ENCODE measurements around the gene CNGA3.

The CNGA3 gene

DNA sequence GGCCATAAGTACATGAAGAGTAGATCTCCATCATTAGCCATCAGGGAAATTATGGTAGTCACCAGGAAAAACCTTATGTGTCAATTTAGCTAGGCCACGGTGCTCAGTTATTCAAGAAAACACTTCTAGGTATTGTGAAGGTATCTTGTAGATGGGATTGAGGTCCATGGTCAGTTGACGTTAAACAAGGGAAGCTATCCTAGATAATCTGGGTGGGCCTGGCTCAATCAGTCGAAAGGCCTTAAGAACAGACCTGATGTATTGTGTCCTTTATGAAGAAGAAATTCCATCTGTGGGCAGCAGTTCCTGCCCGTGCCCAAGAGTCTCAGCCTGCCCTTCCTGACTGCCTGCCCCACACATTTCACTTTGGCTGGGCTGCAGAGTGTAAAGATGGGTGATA is 16.7 kb upstream of the CNGA3 start:
- no peak for DNase-seq (ENCODE audit: low spot score)

DNA sequence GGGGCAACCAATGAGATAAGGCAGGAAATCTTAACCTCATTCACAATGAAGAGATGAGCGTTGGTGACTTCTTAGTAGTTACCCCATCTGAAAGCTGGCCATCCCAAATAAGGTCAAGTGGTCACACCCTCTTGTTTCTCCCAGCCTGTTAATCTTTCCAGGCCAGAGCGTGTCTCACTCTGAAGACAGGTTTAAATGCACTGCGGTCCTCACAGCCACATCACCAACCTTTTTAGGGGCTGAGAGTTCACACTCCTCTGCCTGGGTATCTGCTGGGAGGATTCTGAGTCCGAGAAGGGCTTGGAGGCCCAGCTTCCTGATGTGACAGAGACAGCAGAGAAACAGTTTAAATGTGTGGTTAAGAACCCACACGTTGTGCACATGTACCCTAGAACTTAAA is 13.3 kb upstream of the CNGA3 start:
- DNase-seq (ENCODE audit: low spot score), result no peak

DNA sequence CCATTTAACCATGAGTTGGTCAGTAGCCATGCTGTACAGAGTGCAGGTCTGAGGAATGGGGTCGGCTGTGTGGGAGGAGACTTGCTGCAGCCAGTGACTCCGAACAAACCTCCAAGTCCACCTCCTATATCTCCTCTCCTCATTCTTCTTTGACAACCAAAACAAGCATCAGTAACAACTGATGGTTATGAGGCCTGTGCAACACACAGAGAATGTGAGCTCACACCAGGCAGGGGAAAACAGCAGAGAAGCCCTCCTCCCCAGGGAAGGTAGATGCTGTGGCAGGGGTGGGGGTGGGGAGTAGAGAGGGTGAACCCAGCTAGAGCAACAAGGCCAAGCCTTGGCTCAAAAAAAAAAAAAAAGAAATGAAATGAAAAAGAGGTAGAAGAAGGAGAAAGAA is 12.3 kb upstream of the CNGA3 start:
- DNase-seq (ENCODE audit: low spot score), result no peak

DNA sequence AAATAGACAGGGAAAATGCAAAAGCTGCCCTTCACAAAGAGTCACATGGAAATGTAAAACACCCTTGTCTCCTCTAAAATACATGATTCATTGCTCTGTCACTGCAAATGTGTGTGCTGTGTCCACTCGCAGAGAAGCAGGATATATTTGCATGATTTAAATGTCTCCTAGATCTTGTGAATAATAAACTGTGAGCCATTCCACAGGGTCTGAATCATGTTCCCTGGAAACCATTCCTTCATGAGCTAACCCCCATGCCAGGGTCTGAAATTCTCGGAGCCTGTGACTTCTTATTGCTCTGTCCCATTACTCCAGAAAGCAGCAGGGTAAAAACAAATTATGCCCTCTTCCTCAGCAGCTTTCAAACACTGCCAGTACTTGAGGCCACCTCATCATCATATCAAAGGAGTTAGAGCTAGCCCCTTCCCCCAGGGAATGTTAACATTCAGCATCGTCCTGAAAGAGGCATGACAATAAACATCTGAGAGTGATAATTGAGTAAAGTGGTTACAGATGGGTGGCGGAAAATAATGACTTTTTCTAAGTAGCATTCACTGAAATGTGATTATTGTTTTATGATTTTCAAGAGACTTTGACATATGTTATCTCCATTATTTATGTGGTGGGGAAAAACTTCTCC is 11.7 kb upstream of the CNGA3 start:
- DNase-seq (ENCODE audit: low spot score), result peak; percentile 80

DNA sequence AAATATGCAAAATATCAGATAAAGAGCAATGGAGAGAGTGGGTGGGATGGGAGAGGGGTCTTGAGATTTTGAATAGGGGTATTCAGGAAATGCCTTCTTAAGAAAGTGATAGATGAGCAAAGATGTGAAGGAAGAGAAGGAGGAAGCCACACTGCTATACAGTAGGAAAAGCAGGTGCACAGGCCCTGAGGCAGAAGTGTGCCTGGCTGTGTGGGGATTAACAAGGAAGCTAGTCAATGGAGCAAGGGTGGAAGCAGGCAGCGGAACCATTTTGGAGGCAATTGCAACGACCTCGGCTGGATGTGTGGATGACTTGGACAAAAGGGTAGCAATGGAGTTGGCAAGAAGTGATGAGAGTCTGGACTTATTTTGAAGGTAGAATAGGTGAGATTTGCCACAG is 11.0 kb upstream of the CNGA3 start:
- no peak for DNase-seq (ENCODE audit: low spot score)

DNA sequence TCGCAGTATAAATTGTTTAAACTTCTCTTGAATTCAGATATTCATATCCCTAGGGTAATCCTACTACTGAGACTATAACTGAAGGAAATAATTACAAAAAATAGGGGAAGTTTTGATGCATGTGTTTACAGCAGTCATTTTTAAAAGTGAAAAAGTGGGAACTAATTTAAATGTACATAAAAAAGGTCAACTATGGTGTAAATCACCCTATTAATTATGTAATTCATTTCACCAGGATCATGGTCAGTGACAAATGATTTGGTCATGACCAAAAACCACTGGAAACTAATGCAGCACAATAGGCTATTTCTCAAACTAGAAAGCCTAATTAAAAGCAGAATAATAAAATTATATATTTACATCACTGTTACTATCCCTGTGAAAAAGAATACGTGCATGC is 5.0 kb upstream of the CNGA3 start:
- no peak for DNase-seq (ENCODE audit: low spot score)

DNA sequence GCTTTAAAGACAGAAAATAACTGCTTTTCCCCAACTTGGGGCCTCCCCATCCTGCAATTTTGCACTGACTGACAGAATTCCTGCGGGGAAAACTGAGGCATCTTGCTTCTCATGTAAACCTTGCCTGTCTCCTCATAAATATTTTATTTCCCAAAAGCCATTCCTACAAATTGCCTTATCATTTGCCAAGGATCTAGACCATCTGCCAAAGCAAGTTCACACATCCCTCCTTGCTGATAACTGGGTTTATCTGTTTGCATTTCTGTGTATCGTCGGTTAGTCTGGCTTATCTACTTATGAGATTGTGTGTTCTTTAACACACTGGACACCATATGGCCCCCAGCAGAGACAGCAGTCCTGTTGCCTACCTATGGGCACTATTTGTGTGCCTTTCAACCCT is 3.0 kb upstream of the CNGA3 start:
- DNase-seq (ENCODE audit: low spot score), result no peak

DNA sequence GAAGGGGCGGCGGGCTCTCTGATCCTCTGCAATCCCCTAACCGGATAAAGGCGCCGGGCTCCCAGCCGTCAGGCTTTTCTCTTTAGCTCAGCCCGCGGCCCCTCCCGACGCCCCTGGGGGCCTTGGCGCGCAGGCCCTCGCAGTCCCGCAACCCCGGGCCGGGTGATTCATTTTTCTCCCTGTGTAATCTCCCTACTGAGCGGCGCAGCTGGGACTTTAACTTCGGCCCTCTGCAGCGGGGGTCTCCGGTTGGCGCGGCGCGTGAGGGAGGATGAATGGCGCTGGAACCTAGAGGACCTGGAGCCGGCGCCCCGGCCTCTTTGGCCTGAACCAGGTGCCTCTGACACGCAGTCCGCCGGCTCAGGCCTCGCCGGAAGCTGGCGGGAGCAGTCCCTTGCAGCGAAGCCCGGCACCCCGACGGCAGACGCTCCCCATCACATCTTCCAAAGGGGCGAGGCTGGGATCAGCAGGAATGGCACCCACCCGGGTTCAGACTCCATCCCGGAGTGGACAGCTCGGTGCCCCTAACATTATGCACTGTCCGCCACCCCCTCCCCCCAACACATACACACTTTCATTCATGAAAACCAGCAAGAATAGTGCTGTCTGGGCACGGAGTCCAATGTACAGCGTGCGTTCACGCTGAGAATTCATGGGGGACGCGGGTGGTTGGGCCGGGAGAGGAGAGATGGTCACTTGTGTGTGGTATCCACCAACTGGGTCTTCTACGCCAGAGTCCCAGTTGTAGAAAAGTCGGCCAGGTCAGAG is 1.2 kb downstream of the CNGA3 start:
- DNase-seq (ENCODE audit: low spot score), result no peak

DNA sequence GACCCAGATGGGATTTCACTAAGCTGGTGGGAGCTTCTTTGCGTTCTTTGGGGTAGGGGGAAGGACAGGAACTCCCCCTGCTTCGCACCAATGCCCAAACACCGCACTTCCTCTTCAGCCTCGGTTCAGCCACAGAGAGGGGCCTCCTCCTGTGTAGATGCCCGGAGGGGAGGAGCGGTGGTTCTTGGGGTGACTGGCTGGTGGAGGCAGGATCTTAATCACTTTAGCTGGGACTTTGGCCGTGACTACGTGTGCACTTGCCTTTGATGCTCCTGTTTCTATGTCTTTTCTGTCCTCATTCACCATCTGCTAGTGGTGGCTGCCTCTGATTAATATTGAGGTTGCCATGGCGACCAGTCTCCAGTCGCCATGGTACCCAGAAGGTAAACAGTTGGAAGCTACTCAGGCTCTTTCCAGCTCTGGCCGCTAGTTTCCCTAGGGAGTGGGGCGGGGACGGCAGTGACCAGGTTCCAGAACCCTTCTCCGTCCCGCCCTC is 1.9 kb downstream of the CNGA3 start:
- no peak for DNase-seq (ENCODE audit: low spot score)

DNA sequence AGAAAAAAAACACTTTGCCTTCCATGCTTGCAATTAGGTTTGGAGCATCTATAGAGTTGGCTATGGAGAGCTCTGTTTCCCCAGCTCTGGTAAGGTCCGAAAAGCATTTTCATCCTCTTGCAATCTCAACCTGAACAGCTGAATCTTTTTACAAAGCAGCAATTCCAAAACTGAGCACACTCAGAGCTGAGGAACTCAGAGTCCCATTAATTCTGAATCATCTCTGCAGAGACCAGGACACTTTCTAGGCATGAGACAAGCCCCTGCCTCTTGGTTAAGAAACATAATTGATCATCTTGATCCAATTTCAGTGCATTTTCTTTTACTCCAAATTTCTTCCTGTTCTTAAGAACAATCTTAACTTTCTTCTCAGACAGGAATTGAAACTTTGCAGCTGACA is 4.2 kb downstream of the CNGA3 start:
- no peak for DNase-seq (ENCODE audit: low spot score)

DNA sequence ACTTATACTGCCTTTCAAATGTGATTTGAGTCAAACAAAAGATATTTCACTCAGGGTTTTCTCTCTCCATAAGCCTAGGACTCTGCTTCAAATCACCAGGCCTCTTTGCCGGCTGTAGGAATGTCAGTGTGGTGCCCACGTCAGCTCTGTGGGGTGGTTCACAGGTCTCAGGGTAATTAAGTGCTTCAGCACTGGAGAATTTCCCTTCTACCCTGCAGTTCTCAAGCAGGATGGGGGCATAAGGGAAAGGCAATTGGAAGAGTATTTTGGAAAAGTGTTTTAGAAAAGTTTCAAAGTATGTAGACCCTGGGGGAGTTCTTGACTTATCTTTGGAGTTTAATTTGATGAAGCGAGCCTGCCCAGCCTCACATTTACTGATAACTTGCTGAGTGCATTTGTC is 9.6 kb downstream of the CNGA3 start:
- DNase-seq (ENCODE audit: low spot score), result no peak

DNA sequence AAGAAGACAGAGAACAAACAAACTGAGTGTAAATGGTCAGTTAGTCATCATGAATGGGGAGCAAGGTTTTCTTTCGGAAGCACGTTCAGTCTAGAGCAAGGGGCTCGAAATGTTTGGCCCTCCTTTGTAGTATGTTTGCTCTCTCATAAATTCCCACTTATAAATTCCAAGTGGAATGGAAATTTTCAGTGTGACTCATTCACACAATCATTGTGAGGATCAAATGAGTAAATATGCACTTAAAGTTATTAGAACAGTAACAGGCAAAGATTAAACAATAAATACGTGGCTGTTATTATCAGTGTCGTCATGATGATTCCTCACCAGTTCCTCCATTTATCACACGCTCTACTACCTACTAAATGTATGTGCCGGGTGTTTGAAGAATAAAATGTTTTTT is 10.5 kb downstream of the CNGA3 start:
- DNase-seq (ENCODE audit: low spot score), result no peak

DNA sequence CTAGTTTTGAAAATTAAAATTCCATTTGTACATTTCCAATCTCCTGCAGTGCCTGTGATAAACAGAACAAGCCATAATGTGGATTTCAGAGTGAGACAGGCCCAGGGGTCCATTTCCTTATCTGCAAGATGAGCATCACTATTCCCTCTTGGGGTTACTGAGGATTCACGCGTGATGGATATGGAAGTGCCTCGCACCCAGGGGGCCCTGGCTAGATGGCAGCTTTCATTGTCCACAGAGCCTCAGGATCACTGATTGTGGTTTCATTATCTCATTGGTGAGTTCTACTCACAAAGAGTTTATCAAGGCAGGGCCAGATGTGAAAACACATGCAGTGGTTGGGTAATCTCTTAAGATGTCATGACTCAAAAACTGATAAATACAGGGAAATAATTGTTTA is 11.6 kb downstream of the CNGA3 start:
- no peak for DNase-seq (ENCODE audit: low spot score)

DNA sequence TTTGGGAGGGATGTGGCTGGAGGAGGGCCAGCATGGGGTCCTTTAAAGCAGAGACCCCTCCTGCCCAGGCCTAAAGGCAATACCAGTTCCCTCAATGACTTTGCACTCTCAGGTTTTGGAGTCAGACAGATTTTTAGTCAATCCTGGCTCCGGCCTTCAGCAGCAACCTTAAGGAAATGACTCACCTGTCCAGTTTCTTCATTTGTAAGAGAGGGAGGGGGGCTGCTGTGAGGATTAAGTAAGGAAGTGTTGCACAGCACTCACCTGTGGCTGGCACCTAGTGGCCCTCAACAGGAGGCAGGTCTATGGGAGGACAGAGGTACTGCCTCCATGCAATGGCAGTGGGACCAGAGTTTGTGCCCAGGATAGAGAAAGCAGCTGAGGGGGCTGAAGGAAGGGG is 13.7 kb downstream of the CNGA3 start:
- DNase-seq (ENCODE audit: low spot score), result no peak

DNA sequence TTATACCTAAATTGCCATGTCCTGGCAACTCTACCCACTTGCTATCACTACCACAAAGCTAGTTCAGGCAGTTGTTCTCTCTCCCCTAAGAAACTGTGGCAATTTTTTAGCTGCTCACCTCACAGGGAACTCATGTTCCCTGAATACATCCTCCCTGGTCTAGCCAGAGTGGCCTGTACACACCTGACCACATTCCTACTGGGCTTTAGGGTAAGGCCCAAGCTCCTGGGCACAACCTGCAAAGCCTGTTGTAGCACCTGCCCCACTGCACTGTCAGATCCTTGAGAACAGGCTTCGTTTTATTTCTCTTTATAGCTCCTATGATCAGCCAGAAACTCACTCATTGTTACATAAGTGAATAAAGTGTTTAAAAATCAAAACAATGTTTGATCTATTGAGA is 21.5 kb downstream of the CNGA3 start:
- DNase-seq (ENCODE audit: low spot score), result no peak

DNA sequence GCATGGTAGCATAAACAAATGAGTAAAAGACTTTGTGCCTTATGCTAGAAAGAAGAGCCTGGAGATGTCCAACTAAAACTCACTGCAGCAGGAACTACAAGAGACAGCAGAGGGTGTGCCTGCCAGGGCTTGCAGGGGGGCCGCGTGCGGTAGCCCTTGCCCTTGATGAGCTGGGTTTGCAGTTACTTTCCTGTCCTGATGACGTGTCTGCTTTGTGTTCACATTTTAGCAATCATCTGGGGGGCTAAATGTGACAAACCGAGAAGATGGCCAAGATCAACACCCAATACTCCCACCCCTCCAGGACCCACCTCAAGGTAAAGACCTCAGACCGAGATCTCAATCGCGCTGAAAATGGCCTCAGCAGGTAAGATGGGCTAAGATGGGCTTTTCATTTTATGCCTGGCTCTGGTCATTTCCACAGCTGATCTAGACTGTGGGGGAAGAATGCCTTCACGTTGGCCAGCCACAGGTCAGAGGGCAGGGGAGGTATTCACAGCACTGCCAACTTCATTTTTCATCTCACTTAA is 23.5 kb downstream of the CNGA3 start:
- DNase-seq (ENCODE audit: low spot score), result no peak

DNA sequence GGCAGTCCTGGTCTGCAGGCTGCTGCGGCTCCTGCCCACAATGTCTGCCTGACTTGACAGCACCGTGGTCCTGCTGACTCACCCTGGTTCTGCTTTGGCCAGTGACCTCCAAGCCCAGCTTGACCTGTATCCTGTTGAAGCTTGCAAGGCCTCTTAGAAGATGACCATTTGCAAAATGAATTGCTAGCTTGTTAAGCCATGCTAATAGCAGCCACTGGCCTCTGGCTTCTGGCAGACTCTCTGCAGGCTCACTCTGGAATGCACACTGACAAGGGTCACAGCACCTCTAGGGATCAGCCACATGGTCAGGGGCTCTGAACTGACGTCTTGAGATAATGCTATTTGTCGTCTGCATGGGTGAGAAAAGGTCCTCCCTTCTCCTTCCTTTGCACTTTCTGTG is 25.9 kb downstream of the CNGA3 start:
- DNase-seq (ENCODE audit: low spot score), result no peak

DNA sequence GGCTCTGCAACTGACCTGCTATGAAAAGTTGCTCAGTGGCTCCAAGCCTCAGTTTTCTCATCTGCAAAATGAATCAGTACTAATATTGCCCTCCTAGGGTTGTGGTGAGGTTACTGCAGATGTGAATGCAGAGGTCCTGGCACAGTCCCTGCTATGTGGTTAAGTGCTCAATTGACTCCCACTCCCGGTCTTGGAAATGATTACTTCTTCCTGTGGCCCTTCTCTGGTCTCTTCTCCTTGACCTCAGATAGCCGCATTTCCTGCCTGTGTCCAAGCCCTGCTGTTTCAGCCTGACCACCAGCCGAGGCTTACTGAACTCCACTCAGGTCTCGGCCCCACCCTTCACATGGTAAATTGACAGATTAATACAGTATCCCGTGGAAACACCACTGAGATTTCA is 26.3 kb downstream of the CNGA3 start:
- no peak for DNase-seq (ENCODE audit: low spot score)

DNA sequence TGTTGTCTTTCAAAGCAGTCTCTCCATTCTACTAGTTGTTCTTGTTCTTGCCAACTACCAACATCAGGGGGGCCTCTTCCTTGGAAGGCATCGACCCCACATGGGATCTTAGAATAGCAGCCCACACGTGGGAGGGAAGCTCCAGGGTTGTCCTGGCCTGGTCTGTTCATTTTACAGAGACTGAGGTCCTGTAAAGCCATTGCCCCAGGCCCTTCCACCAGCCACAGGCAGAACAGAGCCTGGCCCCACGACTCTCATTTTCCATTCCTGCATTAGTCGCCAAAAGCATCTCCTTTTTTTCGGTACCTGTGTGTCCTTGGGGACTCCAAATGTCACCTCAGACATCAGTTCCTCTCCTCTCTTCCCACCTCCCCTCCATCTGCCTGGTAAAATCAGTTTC is 28.0 kb downstream of the CNGA3 start:
- no peak for DNase-seq (ENCODE audit: low spot score)

DNA sequence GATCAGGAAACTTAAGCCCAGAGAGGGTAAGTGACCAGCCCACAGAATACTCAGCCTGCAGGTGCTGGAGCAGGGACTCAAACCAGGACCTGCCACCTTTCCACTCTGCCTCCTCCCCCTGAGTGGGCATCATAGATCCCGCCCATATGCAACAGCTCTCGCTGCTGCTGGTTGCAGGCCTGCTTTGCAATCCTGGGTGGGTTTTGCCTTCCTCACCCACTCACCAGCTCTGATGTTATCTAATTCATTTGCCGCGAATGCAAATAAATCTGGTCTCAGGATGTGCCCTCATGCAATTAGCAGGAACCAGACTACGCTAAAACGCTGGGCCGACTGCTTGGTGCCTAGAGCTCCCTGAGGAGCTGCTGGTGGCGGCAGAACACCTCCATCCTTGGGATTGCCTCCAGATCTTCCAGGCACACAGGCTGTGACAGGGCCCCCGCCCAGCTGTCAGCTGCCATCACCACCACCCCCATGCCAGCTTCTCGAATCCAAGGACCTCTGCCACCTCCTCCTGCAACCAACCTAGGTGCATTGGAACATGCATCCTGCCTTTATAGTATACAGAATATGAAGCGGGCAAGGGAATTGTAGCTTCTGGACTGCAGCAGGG is 28.8 kb downstream of the CNGA3 start:
- no peak for DNase-seq (ENCODE audit: low spot score)

DNA sequence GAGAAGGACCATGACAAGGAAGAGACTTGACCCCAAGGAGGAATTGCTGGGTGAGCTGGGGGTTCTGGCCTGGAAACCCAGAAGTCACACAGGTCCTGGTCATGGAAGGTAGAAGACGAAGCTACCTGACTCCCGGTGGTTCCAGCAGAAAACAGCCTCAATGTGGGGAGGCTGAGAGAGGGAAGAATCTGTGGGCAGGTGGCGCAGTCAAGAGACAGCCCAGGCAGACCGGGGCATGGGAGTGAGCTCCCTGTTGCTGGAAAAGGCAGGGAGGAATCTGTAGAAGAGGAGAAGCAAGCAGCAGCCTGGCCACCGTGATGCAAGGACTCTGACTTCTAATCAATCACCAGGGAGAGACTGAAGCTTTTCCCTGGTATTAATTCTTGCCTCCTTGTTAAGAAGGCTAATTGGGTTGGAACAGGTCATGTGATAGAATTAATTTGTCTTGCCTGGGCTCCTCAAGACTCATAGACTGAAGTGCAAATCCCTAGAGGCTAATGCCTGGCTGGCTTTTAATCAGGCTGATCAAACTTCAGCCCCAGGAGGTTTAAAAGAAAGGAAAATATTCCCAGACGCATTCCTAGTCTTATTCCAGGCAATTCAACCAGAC is 30.1 kb downstream of the CNGA3 start:
- no peak for DNase-seq (ENCODE audit: low spot score)

DNA sequence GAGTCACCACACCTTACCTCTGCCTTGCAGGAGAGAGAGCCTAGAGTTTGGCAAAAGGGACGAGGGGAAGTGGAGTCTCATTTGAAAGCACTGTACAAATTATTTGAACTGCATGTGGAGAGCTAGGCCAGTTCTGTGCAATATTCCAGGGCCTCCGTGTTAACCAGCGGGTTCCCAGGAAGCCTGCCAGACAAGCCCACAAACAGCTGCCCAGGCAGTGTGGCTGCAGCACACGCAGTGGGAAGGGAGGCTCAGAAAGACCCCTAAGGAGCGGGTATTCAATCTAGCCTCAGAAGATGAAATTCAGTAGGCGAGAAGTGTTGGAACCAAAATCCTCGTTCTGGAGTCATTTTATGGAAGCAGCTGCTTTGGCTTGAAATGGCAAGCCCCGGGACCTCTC is 30.7 kb downstream of the CNGA3 start:
- no peak for DNase-seq (ENCODE audit: low spot score)

DNA sequence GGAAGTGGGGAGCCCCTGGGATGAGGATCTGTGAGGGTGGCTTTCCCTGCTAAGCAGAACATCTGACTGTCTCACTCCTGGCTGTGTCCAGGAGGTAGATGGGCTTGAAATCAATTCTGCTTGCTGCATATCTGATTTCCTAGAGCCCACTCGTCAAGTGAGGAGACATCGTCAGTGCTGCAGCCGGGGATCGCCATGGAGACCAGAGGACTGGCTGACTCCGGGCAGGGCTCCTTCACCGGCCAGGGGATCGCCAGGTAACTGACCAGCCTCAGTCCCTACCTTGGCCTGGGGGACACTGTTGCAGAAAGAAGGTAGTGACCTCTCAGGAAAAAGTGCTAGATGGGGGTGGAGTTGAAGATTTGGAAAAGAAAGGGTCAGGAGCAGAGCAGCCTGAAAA is 31.3 kb downstream of the CNGA3 start:
- DNase-seq (ENCODE audit: low spot score), result no peak

Data from GM03348 (cell line).